Activated CD4-positive, alpha-beta T cell treated with anti-CD3 and anti-CD28 coated beads, Interleukin-2, amount 50 U/mL, for 4 hours (primary cell): ENCODE results near the gene GPX2.

ENCODE experiments used
- DNase-seq, 2 experiments: peaks; one replicate each; pipeline ENCODE4 v3.0.0-alpha.2; 2020

GPX2 gene

DNA sequence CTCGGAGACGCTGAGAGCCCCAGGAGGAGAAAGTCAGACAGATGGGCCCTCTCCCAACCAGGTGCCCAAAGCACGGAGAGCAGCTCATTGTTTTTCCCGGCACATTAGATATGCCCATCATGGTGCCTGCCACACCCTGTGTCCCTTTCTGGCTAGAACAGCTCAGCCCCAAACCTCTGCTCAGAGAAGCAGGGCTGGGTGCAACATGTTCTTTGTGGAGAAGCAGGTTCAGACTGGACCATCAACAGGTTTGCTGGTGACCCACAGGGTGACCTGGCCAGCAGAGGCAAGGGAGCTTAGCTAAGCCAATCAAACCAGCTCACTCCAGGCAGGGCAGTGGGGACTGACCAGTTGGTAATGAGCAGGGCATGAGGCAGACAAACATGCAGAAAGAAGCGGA is 16.2 kb upstream of the GPX2 start:
- no peak for DNase-seq

- DNase-seq: no peak
Observed at GRCh38 chr14:64958201-64958600, 15.7 kb upstream of the GPX2 start.

GRCh38 chr14:64956697-64957406 is 14.3 kb upstream of the GPX2 start:
- no peak for DNase-seq

GRCh38 chr14:64955297-64955696 is 12.8 kb upstream of the GPX2 start:
- no peak for DNase-seq

DNA sequence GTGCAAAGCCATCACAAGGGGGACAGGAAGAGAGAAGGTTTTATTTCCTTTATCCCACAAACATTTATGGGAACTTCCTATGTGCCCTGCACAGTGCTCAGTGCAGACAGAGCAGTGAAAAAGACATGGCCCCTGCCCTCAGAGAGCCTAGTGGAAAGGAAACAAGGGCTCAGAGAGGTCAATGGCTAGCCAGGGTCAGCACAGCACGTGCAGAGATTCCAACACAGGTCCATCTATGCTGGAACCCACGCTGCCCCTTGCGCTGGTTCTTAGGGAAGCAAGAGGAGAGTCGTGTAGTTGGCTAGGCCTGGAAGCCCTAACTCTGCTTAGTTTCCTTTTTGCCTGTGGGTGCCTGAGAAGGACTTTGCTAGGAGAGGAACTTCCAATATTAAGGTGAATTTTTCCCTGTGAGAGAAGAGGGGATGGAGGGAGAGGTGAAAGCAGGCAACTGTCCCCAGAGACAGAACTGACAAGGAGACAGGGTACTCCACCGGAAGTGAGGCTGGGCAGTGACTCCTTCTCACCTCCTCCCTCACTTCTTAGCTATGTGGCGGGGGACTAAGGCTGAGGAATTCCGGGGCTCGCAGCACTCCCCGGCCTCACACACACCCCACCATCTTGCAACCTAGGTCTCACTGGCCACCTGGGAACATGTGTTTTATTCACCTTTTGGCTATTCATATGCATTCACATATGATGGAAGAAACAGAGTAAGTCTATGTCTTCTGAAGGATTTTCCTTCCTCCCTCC is 12.1 kb upstream of the GPX2 start:
- no peak for DNase-seq

- DNase-seq: no peak
Observed at GRCh38 chr14:64953661-64954060, 11.1 kb upstream of the GPX2 start.

DNA sequence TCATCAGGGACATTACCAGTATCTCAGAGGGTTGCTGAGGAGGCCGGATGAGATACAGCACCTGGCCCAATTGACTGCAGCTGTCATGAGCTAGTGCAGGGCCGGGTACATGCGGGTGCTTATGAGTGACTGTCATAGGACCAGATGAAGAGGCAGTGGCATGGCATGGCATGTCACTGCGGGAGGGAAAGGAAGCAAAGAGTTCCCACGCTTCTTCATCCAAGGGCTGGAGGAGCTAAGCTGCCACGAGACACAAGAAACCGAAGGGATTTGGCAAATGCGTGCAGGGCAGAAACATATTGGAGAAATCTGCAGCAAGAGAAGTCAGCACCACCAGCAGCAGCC is 10.7 kb upstream of the GPX2 start:
- no peak for DNase-seq

DNA sequence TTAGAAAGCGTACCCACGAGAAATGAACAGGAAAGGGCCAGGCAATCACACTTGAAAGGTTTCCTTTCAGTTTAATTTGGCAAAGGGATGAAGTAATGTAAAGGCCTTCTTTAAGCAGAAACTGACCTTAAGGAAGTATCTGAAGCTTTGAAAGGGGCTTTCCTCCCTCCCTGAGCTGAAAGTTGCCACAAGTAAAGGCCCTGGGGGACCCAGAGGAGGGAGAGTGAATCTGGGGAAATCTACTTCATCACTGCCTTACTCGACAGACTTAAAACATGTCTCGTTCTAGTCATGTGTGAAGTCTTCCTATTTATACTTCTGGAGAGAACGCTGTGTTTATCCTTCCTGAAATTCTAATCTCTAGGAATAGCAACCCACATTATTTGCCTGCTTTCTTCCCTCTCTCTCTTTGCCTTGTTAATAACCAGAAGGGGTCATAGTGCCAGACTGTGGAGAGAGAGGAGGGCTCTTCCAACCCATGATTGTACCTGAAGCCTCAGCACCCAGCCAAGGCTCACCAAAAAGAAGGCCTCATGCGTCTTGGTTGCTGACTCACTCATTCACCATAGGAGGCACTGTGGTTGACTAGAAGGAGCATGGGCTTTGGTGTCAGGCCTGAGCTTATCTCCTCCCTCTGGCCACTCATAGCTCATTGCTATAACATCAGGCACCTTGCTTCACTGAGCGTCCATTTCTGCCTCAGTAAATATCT is 10.2 kb upstream of the GPX2 start:
- no peak for DNase-seq

GRCh38 chr14:64951724-64952123 is 9.2 kb upstream of the GPX2 start:
- DNase-seq: no peak

DNA sequence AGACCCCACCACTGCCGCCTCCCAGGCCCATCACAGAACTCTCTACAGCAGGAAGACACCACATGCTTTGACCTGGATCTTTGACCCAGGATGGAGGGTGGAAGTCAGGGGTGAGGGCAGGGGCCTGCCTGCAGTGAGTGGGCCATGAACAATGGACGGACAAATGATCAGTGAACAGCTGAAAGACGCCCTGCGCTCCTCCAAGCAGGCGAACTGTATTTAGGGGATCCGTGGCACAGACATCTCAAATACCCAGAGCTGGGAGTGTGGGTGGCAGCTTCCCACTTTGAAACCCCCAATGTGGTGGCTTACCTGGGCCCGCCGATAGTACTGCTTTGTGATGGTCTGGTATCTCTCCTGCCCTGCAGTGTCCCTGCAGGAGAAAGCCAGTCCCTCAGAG is 8.7 kb upstream of the GPX2 start:
- no peak for DNase-seq

DNA sequence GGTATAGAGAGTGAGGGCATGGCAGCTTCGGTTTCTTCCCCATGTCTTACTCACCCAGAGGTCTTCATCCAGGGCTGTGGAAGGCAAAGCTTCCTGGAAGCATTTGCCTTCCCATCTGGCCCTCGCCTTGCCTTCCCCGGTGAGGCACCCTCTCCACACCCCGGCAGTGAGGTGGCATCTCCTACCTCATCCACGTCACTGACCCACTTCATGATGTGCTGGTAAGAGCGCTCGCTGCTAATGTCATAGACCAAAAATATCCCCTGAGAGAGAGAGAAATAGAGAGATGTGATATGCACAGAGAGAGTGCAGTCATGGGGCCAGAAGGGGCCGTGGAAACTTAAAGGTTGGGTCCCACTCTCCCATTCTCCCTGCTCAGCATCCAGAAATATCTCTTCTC is 8.3 kb upstream of the GPX2 start:
- no peak for DNase-seq

GRCh38 chr14:64948612-64949210 is 6.2 kb upstream of the GPX2 start:
- no peak for DNase-seq

DNA sequence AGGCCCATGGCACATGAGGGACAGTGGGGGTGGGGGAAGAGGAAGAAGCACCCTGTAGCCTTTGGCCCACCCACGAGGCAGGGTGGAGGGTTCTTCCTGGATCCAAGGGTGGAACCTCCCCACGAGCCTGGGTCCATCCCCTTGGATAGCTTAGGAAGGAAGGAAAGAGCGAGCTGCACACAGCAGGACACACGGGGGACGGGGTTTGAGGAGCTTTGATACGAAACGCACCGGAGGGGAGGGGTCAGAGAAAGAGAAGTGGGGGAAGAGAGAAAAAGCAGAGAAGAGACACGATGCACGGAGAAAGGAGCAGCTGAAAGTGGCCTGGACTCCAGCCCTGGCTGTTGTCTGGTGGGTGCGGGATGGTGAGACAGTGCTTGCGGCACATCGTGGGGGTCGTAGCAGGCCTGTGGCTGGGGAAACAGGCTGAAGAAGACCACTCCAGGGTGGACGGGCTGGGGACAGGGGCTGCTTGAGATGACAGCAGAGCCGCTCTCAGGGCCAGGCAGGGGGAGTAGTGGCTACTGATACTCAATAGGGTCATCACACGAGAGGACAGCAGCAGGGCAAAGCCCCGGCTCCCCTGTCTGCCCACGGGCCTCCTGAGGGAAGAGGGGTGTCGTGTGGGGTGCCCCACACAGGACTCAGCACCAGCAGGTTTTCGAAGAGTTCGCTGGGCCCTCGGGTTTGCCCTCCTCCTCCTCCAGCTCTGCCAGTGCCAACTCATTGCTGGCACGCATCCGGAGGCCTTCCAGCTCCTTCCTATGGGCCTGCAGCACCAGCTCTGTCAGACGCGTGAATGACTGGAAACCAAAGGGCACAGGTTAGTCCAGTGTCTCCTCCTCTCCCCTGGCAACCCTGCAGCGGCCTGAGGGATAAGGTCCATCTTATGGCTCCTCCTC is 5.4 kb upstream of the GPX2 start:
- DNase-seq: no peak

DNA sequence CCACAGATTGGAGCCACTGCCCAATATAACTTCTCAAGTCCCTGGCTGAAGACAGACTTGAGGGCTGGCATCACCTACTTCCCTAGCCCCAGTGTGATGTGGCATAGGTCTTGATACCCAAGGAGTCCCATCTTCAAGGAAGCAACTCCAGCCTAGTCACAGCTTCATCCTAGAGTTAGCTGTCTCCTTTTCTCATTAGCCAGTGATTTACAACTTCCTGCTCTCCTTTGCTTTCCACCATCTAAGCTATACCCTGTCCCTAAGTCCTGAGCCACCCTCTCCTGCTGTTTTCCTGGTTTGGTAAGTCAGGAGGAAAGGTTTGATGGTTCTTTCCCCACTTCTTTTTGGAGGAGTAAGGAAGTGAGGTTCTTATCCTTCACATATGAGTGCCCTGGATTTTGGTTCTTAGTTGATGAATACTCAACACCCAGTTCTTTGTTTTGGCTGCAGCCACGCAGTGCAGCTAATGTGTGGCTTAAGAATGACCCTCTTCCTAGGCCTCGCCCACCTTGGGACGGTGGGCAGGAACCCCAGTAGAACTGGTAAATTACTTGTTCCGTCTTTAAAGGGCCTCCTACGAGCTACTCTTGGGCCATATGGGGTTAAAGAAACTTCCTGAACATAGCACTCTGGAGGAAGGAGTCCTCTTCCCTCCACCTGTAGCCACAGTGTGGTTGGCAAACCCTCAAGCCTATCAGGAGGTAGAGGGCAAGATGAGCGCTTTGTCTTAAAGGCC is 3.9 kb upstream of the GPX2 start:
- no peak for DNase-seq

DNA sequence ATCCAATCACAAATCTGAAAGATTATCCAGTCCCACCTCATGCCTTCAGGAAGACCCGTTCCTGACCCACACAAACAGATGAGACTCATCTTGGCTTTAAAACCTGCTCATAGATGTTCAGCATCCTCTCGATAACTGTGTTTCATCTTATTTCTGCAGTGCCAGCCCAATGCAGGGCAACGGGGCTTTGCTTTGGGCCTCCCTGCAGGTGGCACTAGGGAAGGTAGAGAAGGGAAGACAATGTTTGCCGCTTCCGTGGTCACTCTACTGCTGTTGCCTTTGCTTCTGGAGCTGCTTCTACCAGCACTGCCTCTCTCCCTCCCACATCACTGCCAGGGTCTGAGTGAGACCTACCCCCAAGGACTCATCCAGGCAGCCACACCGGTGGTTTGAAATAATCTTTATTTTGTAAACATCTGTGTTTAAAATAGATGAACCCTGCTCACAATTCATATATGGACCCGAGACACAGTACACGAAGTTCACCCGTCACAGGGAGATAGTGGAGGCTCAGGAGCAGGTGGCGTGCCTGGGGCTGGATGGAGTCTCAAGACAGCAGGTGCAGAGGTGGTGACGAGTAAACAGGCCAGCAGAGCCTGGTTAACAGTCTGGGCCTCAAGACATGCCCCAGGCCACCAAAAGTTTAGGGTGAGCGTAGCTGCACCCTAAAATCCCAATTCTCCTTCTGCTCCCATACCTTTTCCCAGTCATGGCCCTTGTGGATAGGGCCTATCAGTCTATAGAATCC is 3.1 kb upstream of the GPX2 start:
- DNase-seq: no peak

GRCh38 chr14:64944861-64945260 is 2.3 kb upstream of the GPX2 start:
- no peak for DNase-seq

DNA sequence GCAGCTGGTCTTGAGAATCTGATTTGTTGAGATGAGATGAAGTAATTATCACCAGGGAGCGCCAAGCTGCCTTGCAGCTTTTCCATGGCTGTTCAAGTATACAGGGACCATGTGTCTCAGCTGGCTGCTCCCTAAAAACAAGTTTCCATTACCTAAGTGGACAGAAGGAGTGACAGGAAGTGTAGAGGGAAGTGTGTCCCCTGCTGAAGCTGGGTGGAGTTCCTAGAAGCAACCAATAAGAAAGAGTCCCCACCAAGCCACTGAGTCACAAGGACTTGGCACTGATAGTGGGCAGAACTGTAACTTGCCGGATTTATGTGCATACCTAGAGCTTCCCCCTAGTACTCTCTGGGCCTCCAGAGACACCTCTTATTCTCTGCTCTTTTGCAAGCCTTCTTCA is 1.5 kb upstream of the GPX2 start:
- no peak for DNase-seq

- DNase-seq: no peak
Observed at GRCh38 chr14:64943556-64943955, 1.0 kb upstream of the GPX2 start.

DNA sequence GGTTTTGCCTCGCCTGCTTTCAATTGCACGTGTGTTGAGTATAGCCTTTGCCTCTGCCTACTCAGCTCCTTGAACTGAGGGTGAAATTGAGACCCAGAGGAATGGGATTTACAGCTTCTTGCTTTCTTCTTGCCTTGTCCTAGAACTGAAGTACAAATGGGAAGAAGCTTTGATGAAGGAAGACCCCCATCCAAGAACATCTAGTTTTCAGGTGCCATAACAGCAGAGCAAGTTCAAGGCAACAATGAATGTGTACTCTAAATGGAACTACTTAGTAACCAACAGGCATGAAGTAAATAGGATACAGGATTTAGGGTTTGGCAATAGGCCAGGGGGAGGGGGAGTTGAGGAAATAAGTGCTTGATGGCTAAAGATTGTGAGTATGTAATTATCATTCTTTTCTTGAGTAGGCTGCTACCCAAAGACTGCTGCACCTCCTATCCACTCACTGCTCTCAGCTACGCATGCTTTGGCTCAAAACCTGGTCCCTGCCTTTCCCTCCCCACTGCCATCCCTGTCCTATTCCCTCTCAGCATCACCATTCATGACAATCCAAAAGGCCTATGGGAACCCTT is 2.1 kb downstream of the GPX2 start:
- no peak for DNase-seq

GRCh38 chr14:64939817-64940190 is 2.7 kb downstream of the GPX2 start:
- DNase-seq: no peak
